HG02970 (cell line): ENCODE results near the gene ZNF778.

Source experiments
- ATAC-seq: cut with Tn5 transposase; IDR thresholded peaks from one replicate; pipeline ENCODE4 v1.9.1; 2021; ENCODE audit warnings: mild to moderate bottlenecking, moderate library complexity, moderate number of reproducible peaks; ENCODE audit not compliant: unreplicated experiment, low FRiP score

ZNF778 gene

DNA sequence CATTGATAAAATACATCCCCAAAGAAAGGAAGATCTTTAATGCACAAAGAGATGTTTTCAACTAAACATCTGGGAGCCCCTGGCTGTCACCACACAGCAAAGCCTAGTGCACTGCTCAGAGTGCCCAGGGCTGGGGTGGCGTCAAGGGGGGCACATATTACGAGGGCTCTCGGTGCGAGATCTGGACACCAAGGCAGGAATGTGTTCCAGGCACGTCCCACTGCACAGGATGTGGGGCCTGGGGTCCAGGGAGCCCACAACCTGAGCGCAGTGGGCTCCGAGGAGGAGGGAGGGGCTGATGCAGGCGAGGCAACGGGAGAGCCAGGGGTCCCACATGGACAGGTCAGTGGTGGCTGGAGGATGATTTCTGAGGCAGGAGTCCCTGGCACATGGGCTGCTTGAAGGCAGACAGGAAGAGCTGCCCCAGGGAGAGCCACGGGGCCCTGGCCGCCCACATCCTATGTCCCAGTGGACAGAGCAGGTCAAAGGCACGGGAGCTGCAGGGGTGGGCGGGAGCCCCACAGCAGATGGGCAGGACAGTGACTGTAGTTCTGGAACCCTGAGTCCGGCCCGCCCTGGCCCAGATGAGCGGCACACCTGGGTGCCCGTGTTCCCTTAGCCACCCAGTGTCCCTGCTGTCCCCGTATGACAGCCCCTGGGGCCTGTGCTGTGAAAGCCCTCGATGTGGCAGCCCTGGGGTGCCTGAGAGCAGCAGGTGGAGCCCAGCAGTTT, 56.4 kb downstream of the ZNF778 start:
- no peak for ATAC-seq

DNA sequence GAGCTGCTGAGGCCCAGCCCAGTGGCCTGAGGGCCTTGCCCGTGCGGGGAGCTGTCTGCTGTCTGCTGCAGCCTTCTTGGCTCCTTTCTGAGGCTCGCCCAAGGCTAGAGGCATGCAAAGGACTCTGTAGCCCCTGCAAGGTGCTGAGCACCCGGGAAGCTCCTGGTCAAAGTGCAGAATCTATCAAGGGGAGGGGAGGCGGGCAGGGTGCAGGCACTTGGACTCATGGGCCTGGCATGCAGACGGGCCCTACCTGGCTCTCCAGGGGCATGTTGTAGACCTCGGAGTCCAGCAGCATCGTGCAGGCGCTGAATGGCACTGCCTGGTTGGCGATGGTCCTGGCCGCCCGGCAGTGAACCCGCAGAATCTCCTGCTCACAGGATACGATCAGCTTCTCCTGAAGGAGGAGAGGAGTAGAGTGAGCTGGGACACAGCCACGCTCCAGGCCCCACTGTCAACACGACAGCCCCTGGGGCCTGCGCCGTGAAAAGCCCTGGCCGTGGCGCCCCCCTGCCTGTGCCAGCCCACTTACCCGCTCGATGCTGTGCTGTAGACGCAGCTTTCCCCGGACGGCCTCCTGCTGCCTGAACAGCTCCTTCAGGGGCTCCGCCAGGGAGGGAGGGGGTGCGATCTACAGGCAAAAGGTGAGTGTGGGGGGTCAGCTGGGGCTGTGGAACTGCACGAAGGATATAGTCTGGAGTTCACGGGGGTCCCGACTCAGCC, 57.2 kb downstream of the ZNF778 start:
- ATAC-seq = no peak

DNA sequence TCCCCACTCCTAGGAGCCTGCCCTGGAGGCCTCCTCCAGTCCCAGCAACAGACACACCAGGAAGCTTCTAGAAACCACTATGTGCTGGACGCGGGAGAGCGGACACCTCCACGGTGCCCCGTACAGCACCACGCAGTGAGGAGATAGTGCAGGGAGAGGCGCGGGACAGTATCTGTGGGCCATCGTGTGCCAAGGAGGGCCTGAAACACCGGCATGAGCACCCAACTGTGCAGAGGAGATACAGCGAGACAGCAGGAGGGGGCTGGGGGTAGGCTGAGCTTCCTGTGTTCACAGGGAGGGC, 57.7 kb downstream of the ZNF778 start:
- ATAC-seq = no peak

DNA sequence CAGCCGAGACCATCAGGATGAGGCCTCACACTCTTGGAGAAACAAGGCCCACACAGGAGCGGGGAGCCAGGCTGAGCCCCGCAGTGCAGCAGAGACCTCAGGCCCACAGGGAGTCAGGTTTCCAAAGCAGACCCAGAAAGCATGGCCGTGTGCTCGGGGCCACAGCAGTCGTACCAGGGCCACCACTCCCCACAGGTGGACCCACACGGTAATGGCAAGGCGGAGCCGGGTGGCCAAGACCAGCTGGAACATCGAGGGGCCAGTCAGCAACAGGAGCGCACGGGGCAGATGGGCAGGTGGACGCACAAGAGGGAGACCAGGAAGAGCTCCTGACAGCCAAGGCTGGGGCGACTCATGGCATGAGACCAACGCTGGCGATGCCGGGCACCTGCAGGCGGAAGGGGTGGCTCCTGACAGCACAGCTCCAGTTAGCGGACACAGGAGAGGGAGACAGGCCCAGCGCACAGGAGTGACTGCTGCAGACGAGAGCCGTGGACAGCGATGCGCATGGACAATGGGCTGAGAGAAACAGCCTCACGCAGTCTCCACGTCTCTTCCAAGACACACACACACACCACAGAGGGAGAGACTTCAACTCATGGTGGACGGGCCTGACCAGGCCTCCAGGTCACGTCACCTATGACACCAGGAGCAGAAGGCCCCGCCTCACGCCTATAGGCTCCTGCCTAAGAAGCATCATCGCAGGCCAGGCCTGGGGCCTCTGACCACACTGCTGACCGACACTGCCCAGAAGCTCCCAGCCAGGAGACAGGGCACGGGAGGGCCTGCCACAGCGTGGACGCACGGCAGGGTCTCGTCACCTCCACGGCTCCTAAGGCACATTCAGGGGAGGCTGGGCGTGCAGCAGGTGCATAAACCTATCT, 58.6 kb downstream of the ZNF778 start:
- no peak for ATAC-seq

DNA sequence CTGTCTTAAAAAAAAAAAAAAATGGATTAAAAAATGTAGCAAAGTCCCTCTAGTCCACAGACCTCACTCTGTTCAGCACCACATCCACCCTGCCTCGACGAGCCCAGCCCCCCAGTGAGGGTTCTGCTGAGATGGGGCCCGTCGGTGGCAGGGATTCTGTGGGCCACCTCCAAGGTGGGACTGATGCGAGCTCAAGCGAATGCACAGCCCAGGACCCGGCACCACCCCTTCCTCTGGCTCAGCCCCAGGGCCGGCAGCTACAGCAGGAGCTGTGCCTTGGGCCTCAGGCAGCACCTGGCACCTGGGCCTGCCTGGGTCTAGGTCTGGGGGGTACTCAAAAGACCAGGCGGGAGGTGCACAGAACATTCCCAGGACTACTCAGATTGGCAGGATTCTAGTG, 59.5 kb downstream of the ZNF778 start:
- ATAC-seq = no peak

DNA sequence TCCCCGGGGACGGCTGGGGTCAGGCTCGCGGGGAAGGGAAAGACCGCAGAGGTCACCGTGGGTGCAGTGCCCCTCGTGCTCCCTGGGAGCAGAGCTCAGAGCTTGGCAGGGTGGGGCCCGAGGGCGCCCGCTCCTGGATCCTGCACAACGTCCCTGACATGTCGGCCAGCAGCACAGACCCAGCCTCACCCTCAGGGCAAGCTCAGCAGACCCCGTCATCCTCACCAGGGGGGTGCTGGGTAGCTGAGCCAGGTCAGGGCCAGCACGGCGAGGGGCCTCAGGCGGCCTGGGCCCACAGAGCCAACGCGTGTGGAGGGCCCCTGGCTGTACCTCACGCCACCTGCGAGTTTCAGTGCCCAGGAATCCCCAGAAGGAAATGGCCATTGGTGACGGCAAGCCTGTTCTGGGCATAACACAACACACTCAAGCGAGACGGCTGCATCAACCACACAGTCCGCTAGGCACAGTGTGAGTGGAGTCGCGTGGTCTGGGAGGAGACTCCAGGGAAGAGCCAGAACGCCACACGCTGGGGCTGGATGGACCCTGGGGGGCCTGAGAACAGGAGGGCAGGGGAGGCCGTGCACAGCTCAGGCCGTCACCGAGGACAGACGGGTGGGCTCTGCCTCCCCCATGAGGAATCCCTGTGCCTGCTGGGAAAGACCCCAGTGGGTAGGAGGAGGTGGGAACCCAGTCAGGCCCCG, 60.3 kb downstream of the ZNF778 start:
- no peak for ATAC-seq

DNA sequence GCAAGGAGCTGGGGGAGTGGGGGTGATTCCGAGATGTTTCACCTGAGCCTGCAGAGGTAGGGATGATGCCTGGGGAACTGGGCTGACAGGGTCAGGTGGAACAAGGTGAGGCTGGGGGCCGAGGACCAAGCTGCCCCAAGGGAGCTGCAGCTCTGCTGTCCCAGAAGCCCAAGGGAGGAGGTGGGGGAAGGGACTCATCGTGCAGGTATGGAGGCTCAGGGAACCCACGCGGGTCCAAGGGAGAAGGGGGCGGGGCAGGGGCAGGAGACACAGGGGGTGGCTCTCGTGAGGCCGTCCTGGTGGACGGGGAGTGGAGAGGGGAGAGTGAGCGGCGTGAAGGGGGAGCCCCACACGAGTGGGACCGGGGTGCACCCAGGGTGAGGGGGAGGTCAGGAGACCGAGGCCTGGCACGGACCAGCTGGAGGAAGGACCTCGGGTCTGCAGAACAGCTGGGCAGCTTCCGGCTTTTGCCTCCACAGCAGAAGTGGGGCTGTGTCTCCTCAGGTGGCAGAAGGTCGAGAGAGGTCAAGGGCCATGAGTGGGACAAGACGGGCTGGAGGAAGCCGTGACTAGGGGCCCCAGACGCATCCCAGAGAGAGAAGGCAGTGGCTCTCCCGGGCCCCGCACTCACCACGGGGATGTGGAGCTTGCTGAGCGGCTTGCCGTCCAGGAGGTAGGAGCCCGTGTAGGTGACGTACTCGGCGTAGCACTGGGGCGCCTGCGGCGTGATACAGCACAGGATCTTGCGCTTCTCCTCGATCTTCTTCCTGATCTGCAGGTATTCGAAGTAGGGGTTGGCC, 61.1 kb downstream of the ZNF778 start:
- ATAC-seq = no peak

DNA sequence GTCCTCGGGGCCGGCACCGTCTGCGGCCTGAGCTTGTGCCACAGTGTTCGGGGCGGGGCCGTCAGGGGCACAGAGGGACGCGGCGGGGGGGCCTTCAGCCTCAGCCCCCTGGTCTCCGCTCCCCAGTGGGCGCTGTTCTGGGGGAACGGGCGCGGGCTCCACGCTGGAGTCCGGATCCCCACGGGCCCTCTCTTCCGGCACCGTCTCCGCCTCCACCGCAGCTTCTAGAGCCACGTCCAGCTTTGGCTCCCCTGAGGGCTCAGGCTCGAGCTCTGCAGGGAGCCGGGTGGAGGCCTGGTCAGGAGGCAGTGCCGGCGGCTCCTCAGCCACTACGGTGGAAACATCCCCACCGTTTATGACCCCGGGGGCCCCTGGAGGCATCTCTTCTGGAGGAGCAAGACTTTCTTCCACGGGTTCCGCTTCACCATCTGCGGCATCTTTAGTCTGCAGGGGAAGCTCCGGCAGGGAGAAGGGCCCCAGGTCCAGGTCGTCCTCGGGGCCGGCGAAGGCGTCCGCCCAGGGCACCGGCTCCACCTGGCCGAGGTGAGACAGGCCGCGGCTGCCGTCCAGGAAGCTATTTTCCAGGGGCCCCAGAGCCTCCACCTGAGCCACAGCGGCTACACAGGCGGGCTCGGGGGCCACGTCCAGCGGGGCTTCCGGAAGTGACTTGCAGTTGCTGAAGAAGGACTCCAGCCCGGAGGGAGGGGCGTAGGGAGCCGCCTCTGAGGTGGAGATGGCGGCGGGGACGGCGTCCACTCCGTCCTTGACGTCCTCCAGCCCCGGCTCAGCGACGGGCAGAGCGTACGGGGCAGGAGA, 62.4 kb downstream of the ZNF778 start:
- no peak for ATAC-seq

DNA sequence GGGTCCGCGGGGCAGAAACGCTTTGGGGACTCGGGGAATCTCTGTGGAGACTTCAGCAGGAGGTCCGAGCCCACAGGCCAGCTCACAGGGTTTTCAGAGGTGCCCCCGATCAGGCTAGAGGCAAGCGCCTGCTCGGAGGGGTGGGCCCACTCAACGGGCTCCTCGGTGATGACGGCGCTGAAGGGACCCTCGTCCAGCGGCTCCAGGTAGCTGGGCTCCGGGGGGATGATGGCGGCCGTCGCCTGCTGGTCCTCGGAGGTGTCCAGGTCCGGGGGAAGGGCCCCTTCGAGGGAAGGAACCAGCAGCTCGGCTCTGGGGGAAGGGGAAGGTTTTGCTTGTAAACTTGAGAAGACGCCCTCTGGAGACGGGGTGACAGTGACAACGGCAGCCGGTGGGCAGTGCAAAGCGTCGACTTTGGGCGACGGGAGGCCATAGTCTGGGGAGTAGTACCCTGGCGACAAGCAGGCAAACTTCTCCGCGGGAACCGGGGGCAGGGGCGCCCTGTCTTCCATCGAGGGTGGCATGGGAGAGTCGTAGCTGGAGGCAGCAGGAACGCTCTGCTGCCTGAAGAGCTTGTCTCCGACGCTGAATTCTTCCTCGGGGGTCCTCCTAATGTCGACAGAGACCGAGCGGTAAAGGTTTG, 63.2 kb downstream of the ZNF778 start:
- no peak for ATAC-seq

DNA sequence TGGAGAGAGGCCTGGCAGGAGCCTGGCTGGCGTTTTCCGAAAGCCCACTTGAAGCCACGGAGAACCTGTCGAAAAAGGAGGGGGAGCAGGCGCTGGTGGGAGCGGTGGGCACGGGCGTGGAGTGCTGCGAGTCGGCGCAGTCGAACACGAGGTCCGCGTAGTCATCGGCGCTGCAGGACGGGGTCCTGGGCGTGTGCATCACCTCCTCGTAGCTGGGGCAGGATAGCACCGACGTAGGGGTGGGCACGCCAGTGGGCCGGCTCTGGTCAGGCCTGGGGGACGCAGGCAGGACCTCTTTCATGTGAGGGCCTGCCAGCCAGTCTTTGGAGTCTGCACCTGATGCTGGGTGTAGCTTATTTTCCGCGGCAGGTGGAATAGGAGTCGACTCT, 63.7 kb downstream of the ZNF778 start:
- no peak for ATAC-seq

DNA sequence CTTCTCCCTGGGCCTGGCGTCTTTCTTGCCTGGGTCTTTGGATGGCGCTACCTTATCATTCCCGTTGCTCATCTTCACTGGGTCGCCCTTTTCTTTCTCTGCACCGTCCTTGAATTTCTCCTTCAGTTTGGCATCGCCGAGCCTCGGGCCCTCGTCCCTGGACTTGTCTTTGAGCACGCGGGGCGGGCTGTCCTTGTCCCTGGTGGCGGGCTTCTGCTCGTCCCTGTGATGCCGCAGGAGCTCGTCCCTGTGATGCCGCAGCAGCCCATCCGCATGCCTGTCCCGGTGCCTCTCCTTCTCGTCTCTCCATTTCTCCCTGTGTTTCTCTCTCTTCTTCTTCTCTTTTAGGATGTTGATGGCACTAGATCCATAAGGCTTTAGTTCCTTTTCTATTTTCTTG, 64.3 kb downstream of the ZNF778 start:
- ATAC-seq = no peak

DNA sequence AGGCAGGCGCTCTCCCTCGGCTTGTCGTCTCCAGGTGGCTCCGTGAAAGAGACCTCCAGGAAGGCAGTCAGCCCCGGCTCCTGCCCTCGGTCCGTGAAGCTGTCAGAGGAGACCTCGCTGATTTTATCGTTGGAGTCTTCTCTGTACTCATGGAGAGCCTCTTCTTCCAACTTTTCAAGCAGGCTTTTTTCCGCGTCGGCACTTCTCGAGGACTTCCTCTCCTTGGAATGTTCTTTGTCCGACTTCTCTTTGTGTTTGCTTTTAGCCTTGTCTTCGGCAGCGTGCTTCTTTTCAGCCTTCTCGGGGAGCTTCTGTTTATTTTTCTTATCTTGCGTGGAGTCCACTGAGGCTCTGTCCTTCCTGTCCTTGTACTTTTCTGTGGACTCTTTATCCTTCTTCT, 65.0 kb downstream of the ZNF778 start:
- ATAC-seq = no peak

DNA sequence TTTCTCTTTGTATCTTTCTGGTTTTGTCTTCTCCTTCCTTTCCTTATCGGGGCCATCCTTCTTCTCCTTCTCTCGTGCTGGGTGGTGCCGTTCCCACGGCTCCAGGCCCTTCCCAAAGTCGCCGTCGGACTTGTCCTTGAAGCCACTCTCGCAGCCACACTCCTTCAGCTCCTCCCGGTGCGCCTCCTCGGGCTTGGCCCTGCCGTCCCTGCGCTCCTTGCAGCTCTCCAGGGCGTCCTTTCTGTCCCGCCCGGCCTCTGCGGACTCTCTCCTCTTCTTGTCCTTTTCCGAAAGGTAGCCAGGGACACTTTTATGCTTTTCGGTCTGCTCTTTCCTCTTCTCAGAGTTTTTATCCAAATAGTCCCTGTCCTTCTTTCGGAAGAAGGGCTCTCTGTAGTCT, 65.9 kb downstream of the ZNF778 start:
- no peak for ATAC-seq

DNA sequence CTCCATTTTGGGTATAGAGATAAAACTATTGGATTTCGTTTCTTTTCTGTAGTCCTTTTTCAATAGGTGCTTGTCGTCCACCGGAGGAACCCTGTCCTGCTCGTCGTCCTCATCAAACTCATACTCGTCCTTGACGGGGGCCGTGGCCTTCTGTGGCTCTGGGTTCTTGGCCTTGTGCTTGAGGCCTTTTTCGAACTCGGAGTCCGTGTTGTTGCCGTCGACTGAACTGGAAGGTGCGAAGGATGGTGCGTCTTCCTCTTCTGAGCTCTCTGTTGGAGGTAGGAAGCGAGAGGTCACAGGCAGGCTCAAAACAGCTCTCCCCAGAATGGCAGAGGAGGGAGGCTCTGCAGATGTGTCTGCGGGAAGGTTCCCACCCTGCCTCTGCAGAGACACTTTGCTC, 67.9 kb downstream of the ZNF778 start:
- ATAC-seq = no peak

DNA sequence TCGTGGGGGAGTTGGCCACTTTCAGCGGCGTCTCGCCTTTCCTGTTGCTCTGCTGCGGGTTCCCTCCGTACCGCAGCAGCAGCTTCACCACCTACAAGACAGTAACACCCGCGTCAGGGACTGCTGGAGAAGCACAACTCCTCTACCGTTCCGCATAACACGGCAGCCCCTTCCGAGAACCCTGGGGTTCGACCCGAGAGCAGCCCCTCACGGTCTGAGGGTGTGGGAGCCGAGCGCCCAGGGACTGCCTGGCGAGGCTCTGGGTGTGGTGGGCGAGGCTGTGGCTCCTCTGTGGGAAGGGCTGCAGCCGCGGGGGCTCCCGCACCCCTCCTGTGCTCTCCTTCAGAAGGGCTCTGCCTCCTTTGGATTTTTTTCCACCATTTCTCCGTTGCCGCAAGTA, 68.6 kb downstream of the ZNF778 start:
- no peak for ATAC-seq
